ENCODE measurements around the gene ROS1. TPM values are rescaled to one million over a fixed set of nuclear protein-coding genes. Genes with fewer than 3 reads are reported as not detected.

Gene ROS1
- total RNA-seq, 1 experiment from 2014 or later, result not detected

GRCh38 chr6:117463762-117464665 lies 38.3 kb upstream of the ROS1 start:
- Histone ChIP-seq H3K79me1 (ENCODE audit: insufficient read depth, low read depth, low read length, poor library complexity, severe bottlenecking) (no peaks in the 10 kb centered on the region), H3K4me2 (ENCODE audit: insufficient read depth, insufficient read length, low read length) (no peak overlapping the region), H2BK120ac (ENCODE audit: low read depth, low read length, poor library complexity, severe bottlenecking) (no peak overlapping the region), H3K23me2 (ENCODE audit: insufficient read length, low read depth, low read length, poor library complexity, severe bottlenecking) (no peaks in the 10 kb centered on the region), H2BK5ac (ENCODE audit: insufficient read length, low read length) (no peak overlapping the region), H3K56ac (ENCODE audit: insufficient read length, low read depth, low read length) (no peak overlapping the region), H3K9me3 (ENCODE audit: control insufficient read depth, low read depth, low read length) (no peaks in the 10 kb centered on the region), H3K27me3 (ENCODE audit: insufficient read depth, low read length) (no peaks in the 10 kb centered on the region), H2AFZ (ENCODE audit: low read length) (no peak overlapping the region), H2AK5ac (ENCODE audit: insufficient read length, low read length) (no peak overlapping the region), H4K20me1 (ENCODE audit: control insufficient read depth, insufficient read depth, insufficient read length) (no peaks in the 10 kb centered on the region), H4K91ac (ENCODE audit: insufficient read length, low read depth, low read length) (no peak overlapping the region), H2BK12ac (ENCODE audit: insufficient read length, low read depth, low read length) (no peak overlapping the region), H3K9ac (ENCODE audit: extremely low read depth, insufficient read length, low read length) (no peak overlapping the region), H3K18ac (ENCODE audit: insufficient read length, low read depth, low read length) (no peak overlapping the region), H4K5ac (ENCODE audit: insufficient read length, low read depth, low read length) (no peak overlapping the region), H3K27ac (ENCODE audit: insufficient read length, low read depth, low read length) (no peak overlapping the region), H3K79me2 (ENCODE audit: insufficient read depth, low read length) (no peaks in the 10 kb centered on the region), H3K4me1 (ENCODE audit: insufficient read depth, low read length) (no peaks in the 10 kb centered on the region), H3T11ph (ENCODE audit: low read length) (no peak overlapping the region), H3K4ac (ENCODE audit: low read depth, low read length) (no peak overlapping the region), H3K14ac (ENCODE audit: insufficient read depth, low read length) (no peak overlapping the region), H2BK15ac (ENCODE audit: low read depth, low read length) (no peak overlapping the region), H2BK20ac (ENCODE audit: low read depth, low read length, poor library complexity, severe bottlenecking) (no peak overlapping the region), H4K8ac (replicated peaks; ENCODE audit: insufficient read length, low read depth, low read length) (no peak overlapping the region), H3K23ac (ENCODE audit: insufficient read length, low read depth, low read length) (no peak overlapping the region)
- WGBS (ENCODE audit: extremely low coverage, insufficient read length, low lambda C conversion rate), result no CpG with 5 or more reads among the region's 4 CpGs
- Mint-ChIP-seq H3K27ac (no peak overlapping the region), H3K36me3 (ENCODE audit: insufficient read depth in 1 of 3, low read depth in 3 of 3) (no peaks in the 10 kb centered on the region), H3K4me3 (no peak overlapping the region), H3K9me3 (no peaks in the 10 kb centered on the region), H3K4me1 (no peaks in the 10 kb centered on the region), H3K27me3 (ENCODE audit: low read depth) (no peaks in the 10 kb centered on the region)
- DNase-seq, result no peak
- TF ChIP-seq CTCF (conservative IDR thresholded peaks at IDR 0.05), result no peak
